HTERT RPE-1 (cell line): Measurements from ENCODE around the gene PPIE.

ENCODE experiments used
- in situ Hi-C: fragments of 300-500 bp; cut with MboI; formaldehyde crosslinking; loops from 4 replicates; pipeline ENCODE4 v1.14.3; 2020; ENCODE audit warnings: low sequenced_read_pairs

Gene PPIE

GRCh38 chr1:39738622-39739366, at the start of gene PPIE:
Gene PPIE, plus strand, starts transcription at chr1:39738882. Its CDS starts 19 bp downstream, at chr1:39738901.
- in situ Hi-C loops, result no loop called here

- in situ Hi-C loops, result no loop called here
Observed at GRCh38 chr1:39689214-39689613, 49.5 kb upstream of the PPIE start.

- in situ Hi-C loops, result no loop called here
Observed at GRCh38 chr1:39689635-39690034, 49.0 kb upstream of the PPIE start.

GRCh38 chr1:39690225-39690624, 48.5 kb upstream of the PPIE start:
- in situ Hi-C loops, result no loop called here

- in situ Hi-C loops, result no loop called here
Observed at GRCh38 chr1:39690794-39691382, 47.8 kb upstream of the PPIE start.

GRCh38 chr1:39691383-39692151, 47.1 kb upstream of the PPIE start, which contains the start of gene HPCAL4:
Gene HPCAL4, minus strand, starts transcription at chr1:39691433. Its CDS starts 6,830 bp downstream, at chr1:39684603.
- in situ Hi-C loops, result no loop called here

GRCh38 chr1:39692152-39693074, 46.3 kb upstream of the PPIE start:
- in situ Hi-C loops, result no loop called here

- in situ Hi-C loops, result no loop called here
Observed at GRCh38 chr1:39694026-39694425, 44.7 kb upstream of the PPIE start.

GRCh38 chr1:39695016-39695415, 43.7 kb upstream of the PPIE start:
- in situ Hi-C loops, result no loop called here

GRCh38 chr1:39696448-39696847, 42.2 kb upstream of the PPIE start:
- in situ Hi-C loops, result no loop called here

GRCh38 chr1:39698568-39698967, 40.1 kb upstream of the PPIE start:
- in situ Hi-C loops, result no loop called here

GRCh38 chr1:39699419-39699818, 39.3 kb upstream of the PPIE start:
- in situ Hi-C loops, result no loop called here

- in situ Hi-C loops, result no loop called here
Observed at GRCh38 chr1:39700348-39700747, 38.3 kb upstream of the PPIE start.

GRCh38 chr1:39701049-39701439, 37.6 kb upstream of the PPIE start:
- in situ Hi-C loops, result no loop called here

GRCh38 chr1:39704757-39705156, 33.9 kb upstream of the PPIE start:
- in situ Hi-C loops, result no loop called here

- in situ Hi-C loops, result no loop called here
Observed at GRCh38 chr1:39707506-39707905, 31.2 kb upstream of the PPIE start.

- in situ Hi-C loops, result no loop called here
Observed at GRCh38 chr1:39711104-39711965, 27.3 kb upstream of the PPIE start.

- in situ Hi-C loops, result no loop called here
Observed at GRCh38 chr1:39711966-39712340, 26.7 kb upstream of the PPIE start.

- in situ Hi-C loops, result no loop called here
Observed at GRCh38 chr1:39713557-39713956, 25.1 kb upstream of the PPIE start.

GRCh38 chr1:39717809-39718208, 20.9 kb upstream of the PPIE start:
- in situ Hi-C loops, result no loop called here
